ENCODE measurements around the gene TRAPPC1.

The TRAPPC1 gene

DNA sequence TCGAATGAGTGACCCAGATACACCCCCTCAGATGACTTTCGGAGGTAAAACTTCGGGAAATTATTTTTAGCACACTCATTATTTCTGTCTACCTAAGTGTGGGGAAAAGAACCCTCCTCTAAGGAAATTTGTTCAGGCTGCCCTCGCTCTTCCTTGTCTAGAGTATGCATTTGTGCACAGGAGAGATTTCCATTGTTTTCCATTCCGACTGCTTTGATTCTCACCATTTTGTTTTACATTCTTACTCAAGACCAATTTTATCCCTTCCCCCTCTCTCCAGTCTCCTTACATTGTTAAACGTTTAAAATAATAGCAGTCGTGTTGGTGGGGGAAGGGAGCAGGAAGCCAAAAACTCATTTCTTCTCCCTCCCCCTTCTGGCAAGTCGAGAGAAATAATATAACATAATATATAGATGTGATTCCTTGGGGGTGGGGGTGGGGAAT, 44.7 kb downstream of the TRAPPC1 start:
- H3K36me3 ChIP-seq (ENCODE audit: control insufficient read depth, insufficient read depth, low read length), result no peaks in the 10 kb centered on the region
- no peak for DNase-seq (ENCODE audit: low read depth, low spot score)
- no peak overlapping the region; the same call in 1 of the 2 replicates for H3K4me3 ChIP-seq (ENCODE audit: low read length)
- no peaks in the 10 kb centered on the region; the same call in 1 of the 2 replicates for H3K27me3 ChIP-seq (ENCODE audit: control insufficient read depth, insufficient read depth, low read length)
- H3K4me1 ChIP-seq (ENCODE audit: control insufficient read depth, insufficient read depth, low read length), result peaks cover 4% of the 10 kb centered on the region
- no CpG with 5 or more reads among the region's 8 CpGs for WGBS (ENCODE audit: insufficient coverage, insufficient read length)
- H3K9me3 ChIP-seq (ENCODE audit: control insufficient read depth, insufficient read depth, low read length), result no peaks in the 10 kb centered on the region
- no peak overlapping the region for H3K27ac ChIP-seq (ENCODE audit: low read length)

- Histone ChIP-seq H3K27ac (ENCODE audit: low read length) (no peak overlapping the region), H3K4me1 (ENCODE audit: control insufficient read depth, insufficient read depth, low read length) (peaks cover 4% of the 10 kb centered on the region), H3K4me3 (ENCODE audit: low read length) (peak overlapping the region; percentile 56; the same call in 1 of the 2 replicates), H3K36me3 (ENCODE audit: control insufficient read depth, insufficient read depth, low read length) (no peaks in the 10 kb centered on the region), H3K9me3 (ENCODE audit: control insufficient read depth, insufficient read depth, low read length) (no peaks in the 10 kb centered on the region), H3K27me3 (ENCODE audit: control insufficient read depth, insufficient read depth, low read length) (no peaks in the 10 kb centered on the region; the same call in 1 of the 2 replicates)
- no peak for DNase-seq (ENCODE audit: low read depth, low spot score)
- WGBS (ENCODE audit: insufficient coverage, insufficient read length), result no CpG with 5 or more reads among the region's 30 CpGs
Observed at GRCh38 chr17:7886227-7887037, 45.3 kb downstream of the TRAPPC1 start.

DNA sequence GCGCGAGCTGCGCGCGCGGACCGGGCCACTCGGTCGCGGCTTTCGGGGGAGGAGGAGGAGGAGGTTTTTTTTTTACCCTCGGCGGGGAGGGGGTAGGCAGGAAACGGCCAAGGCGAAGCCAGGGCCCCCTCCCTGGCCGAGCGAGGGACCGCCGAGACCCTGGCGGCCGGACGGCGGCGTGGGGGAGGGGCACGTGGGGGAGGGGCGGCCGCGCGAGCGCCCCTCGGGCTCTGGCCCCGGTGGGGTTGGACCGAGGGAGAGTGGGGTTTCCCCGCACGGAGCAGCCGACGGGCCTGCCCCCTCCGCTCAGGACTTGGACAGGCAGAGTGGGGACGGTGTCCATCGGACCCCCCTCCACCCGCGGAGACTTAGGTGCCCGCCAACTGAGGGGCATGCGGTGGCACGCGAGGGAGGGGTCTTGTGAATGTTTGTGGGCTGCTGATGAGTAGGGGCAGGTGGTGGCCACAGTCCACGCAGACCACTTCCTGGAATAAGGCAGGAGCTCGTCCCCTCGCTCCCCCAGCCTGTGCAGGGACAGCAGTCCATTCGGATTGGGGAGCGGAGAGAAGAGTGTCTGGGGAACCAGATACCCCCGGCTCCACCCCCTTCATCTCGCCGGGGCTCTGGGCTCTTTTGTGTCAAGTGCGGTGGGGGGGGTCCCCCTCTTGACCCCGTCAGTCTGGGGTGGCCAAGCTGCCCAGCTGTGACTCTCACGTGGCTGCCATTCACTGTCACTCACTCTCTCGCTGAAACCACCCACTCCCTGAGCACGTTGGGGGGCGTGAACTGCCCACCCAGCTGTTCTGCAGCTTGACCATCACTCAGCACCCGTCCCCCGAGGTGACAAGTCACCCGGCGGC, 46.1 kb downstream of the TRAPPC1 start:
- Histone ChIP-seq H3K9me3 (ENCODE audit: control insufficient read depth, insufficient read depth, low read length) (no peaks in the 10 kb centered on the region), H3K36me3 (ENCODE audit: control insufficient read depth, insufficient read depth, low read length) (no peaks in the 10 kb centered on the region), H3K4me3 (ENCODE audit: low read length) (peak overlapping the region; percentile 56; the same call in 1 of the 2 replicates), H3K27me3 (ENCODE audit: control insufficient read depth, insufficient read depth, low read length) (no peaks in the 10 kb centered on the region; the same call in 1 of the 2 replicates), H3K27ac (ENCODE audit: low read length) (no peak overlapping the region), H3K4me1 (ENCODE audit: control insufficient read depth, insufficient read depth, low read length) (peaks cover 4% of the 10 kb centered on the region)
- no peak for DNase-seq (ENCODE audit: low read depth, low spot score)
- WGBS (ENCODE audit: insufficient coverage, insufficient read length), result no CpG with 5 or more reads among the region's 64 CpGs

DNA sequence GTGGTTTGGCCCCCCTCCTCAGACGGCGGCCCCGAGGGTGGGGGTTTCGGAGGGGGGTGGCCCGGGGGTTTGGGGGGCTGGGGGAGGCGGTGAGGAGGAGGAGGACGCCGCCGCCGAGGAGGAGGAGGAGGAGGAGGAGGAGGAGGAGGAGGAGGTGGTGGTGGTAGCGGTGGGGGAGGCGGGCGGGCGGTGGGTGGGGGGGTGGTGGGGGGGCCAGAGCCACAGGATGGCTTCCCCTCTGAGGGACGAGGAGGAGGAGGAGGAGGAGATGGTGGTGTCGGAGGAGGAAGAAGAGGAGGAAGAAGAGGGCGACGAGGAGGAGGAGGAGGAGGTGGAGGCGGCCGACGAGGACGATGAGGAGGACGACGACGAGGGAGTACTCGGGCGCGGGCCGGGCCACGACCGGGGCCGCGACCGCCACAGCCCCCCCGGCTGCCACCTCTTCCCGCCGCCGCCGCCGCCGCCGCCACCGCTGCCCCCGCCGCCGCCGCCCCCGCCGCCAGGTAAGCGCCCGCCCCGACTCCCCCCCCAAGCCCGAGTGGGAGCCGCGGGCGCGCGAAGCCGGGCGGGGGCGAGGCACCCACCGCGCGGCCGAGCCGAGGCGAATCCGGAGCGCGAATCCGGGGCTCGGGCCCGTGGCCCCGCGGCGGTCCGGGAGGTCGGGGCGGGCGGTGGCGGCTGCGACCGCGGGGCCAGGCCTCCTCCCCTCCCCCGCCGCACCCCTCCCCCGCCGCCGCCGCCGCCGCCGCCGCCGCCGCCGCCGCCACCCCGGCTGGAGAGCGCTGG, 47.0 kb downstream of the TRAPPC1 start:
- Histone ChIP-seq H3K27ac (ENCODE audit: low read length) (no peak overlapping the region), H3K9me3 (ENCODE audit: control insufficient read depth, insufficient read depth, low read length) (no peaks in the 10 kb centered on the region), H3K4me1 (ENCODE audit: control insufficient read depth, insufficient read depth, low read length) (peaks cover 4% of the 10 kb centered on the region), H3K4me3 (ENCODE audit: low read length) (peak overlapping the region; percentile 69), H3K27me3 (ENCODE audit: control insufficient read depth, insufficient read depth, low read length) (no peaks in the 10 kb centered on the region; the same call in 1 of the 2 replicates), H3K36me3 (ENCODE audit: control insufficient read depth, insufficient read depth, low read length) (no peaks in the 10 kb centered on the region)
- WGBS (ENCODE audit: insufficient coverage, insufficient read length), result no CpG with 5 or more reads among the region's 100 CpGs
- DNase-seq (ENCODE audit: low read depth, low spot score), result no peak

GRCh38 chr17:7883781-7884386, 47.9 kb downstream of the TRAPPC1 start:
- Histone ChIP-seq H3K27me3 (ENCODE audit: control insufficient read depth, insufficient read depth, low read length) (no peaks in the 10 kb centered on the region; the same call in 1 of the 2 replicates), H3K9me3 (ENCODE audit: control insufficient read depth, insufficient read depth, low read length) (no peaks in the 10 kb centered on the region), H3K4me3 (ENCODE audit: low read length) (no peak overlapping the region), H3K36me3 (ENCODE audit: control insufficient read depth, insufficient read depth, low read length) (no peaks in the 10 kb centered on the region), H3K27ac (ENCODE audit: low read length) (no peak overlapping the region), H3K4me1 (ENCODE audit: control insufficient read depth, insufficient read depth, low read length) (peaks cover 4% of the 10 kb centered on the region)
- DNase-seq (ENCODE audit: low read depth, low spot score), result no peak
- WGBS (ENCODE audit: insufficient coverage, insufficient read length), result no CpG with 5 or more reads among the region's 3 CpGs

GRCh38 chr17:7882629-7883028, 49.1 kb downstream of the TRAPPC1 start:
- Histone ChIP-seq H3K27me3 (ENCODE audit: control insufficient read depth, insufficient read depth, low read length) (no peaks in the 10 kb centered on the region; the same call in 1 of the 2 replicates), H3K4me1 (ENCODE audit: control insufficient read depth, insufficient read depth, low read length) (0 out of 2 replicates have a peak, but pooled peaks cover 2% of the 10 kb centered on the region), H3K27ac (ENCODE audit: low read length) (no peak overlapping the region), H3K36me3 (ENCODE audit: control insufficient read depth, insufficient read depth, low read length) (no peaks in the 10 kb centered on the region), H3K9me3 (ENCODE audit: control insufficient read depth, insufficient read depth, low read length) (no peaks in the 10 kb centered on the region), H3K4me3 (ENCODE audit: low read length) (no peak overlapping the region)
- DNase-seq (ENCODE audit: low read depth, low spot score), result no peak
- no CpG with 5 or more reads among the region's 3 CpGs for WGBS (ENCODE audit: insufficient coverage, insufficient read length)

DNA sequence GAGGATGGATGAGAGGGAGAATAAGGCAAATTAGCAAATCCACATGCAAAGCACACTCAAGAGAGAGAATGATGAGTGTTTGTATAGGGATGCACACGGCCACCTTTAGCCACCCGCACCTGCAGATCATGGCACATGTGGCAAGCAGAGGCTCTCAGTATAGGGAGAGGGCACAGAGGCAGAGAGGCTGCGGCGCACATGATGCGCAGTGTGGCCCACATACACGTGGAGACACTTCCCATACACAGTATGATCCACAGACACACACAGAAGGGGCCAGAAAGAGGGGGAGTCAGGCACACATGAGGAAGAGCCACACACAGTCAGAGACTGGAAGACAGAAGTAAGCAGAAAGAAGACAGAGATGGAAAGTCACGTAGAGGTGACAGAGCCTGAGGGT, 49.7 kb downstream of the TRAPPC1 start:
- no peak overlapping the region for H3K27ac ChIP-seq (ENCODE audit: low read length)
- no peaks in the 10 kb centered on the region; the same call in 1 of the 2 replicates for H3K27me3 ChIP-seq (ENCODE audit: control insufficient read depth, insufficient read depth, low read length)
- WGBS (ENCODE audit: insufficient coverage, insufficient read length), result no CpG with 5 or more reads among the region's 7 CpGs
- no peaks in the 10 kb centered on the region for H3K9me3 ChIP-seq (ENCODE audit: control insufficient read depth, insufficient read depth, low read length)
- DNase-seq (ENCODE audit: low read depth, low spot score), result no peak
- no peak overlapping the region for H3K4me3 ChIP-seq (ENCODE audit: low read length)
- H3K4me1 ChIP-seq (ENCODE audit: control insufficient read depth, insufficient read depth, low read length), result 0 out of 2 replicates have a peak, but pooled peaks cover 2% of the 10 kb centered on the region
- H3K36me3 ChIP-seq (ENCODE audit: control insufficient read depth, insufficient read depth, low read length), result no peaks in the 10 kb centered on the region

DNA sequence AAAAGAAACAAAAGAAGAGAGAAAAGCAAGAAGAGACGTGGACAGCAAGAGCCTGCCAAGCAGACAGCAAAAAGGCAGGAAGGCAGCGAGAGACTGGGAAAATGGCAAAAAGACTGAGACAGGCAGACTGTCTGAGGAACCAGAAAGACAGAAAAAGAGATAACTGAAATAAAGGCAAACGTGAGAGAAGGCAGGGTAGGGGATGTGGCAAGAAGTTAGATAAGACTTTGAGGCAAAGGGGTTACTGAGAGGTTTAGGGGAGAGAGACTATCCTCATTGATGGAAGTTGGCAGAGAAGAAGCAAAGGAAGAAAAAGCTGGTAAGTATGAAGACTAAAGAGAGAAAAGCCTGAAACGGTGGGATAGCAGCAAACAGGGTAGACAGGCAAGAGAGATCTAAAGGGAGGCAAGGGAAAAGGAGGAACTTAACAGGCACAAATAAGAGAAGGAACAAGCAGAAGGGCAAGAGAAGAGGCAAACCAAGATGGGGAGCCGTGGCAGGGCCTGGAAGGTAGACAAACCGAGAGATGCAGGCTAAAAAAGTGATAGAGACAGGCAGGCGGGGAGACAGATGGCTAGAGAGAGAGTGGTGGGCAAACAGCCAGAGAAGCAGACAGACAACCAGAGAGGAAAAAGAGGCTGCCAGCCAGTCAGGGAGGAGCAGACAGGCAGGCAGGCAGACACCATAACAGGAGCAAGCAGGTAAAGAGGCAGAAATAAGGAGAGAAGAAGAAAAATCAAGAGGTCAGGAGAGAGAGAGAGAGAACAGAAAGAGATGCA, 50.3 kb downstream of the TRAPPC1 start:
- no peak for DNase-seq (ENCODE audit: low read depth, low spot score)
- H3K36me3 ChIP-seq (ENCODE audit: control insufficient read depth, insufficient read depth, low read length), result no peaks in the 10 kb centered on the region
- no peak overlapping the region for H3K4me3 ChIP-seq (ENCODE audit: low read length)
- 0 out of 2 replicates have a peak, but pooled peaks cover 2% of the 10 kb centered on the region for H3K4me1 ChIP-seq (ENCODE audit: control insufficient read depth, insufficient read depth, low read length)
- H3K27me3 ChIP-seq (ENCODE audit: control insufficient read depth, insufficient read depth, low read length), result no peaks in the 10 kb centered on the region; the same call in 1 of the 2 replicates
- no peak overlapping the region for H3K27ac ChIP-seq (ENCODE audit: low read length)
- H3K9me3 ChIP-seq (ENCODE audit: control insufficient read depth, insufficient read depth, low read length), result no peaks in the 10 kb centered on the region
- WGBS (ENCODE audit: insufficient coverage, insufficient read length), result no CpG with 5 or more reads among the region's 7 CpGs
